Testis (tissue), 2 donors: ENCODE results near the gene WFIKKN1.

Source experiments
- POLR2A ChIP-seq: fragments of 450-650 bp; IDR thresholded peaks from one replicate; pipeline ENCODE4 v1.6.1; 2017; ENCODE audit warnings: antibody characterized with exemption, mild to moderate bottlenecking, moderate library complexity
- TF ChIP-seq, protein P1 (sequence below), 3 experiments: fragments of 450-650 bp in 2 of 3; fragments of 200-600 bp in 1 of 3; sonication (generic) in 1 of 3; IDR thresholded peaks; one replicate each; pipeline ENCODE4 v1.5.1; 2016 to 2019; ENCODE audit warnings: antibody characterized with exemption in 3 of 3, mild to moderate bottlenecking in 2 of 3, moderate library complexity in 1 of 3

DNA sequence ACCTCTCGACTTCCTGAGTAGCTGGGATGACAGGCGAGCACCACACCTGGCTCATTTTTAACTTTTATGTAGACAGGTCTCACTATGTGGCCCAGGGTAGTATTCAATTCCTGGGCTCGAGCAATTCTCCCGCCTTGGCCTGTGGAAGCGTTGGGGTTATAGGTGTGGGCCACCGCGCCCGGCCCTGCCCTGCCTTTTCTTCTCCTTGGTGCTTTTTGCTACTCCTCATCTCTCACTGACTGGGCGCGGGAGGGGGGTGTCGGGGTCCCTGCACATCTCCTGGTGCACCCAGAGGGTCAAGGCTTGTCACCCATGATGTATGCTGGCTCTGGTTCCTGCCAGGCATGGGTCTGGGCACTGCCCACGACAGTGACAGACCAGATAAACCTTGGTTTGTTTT is 13.8 kb downstream of the WFIKKN1 start:
- TF ChIP-seq, protein P1, sequence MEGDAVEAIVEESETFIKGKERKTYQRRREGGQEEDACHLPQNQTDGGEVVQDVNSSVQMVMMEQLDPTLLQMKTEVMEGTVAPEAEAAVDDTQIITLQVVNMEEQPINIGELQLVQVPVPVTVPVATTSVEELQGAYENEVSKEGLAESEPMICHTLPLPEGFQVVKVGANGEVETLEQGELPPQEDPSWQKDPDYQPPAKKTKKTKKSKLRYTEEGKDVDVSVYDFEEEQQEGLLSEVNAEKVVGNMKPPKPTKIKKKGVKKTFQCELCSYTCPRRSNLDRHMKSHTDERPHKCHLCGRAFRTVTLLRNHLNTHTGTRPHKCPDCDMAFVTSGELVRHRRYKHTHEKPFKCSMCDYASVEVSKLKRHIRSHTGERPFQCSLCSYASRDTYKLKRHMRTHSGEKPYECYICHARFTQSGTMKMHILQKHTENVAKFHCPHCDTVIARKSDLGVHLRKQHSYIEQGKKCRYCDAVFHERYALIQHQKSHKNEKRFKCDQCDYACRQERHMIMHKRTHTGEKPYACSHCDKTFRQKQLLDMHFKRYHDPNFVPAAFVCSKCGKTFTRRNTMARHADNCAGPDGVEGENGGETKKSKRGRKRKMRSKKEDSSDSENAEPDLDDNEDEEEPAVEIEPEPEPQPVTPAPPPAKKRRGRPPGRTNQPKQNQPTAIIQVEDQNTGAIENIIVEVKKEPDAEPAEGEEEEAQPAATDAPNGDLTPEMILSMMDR (IDR thresholded peaks at IDR 0.05), result no peak
- no peak for TF ChIP-seq POLR2A
